ENCODE results near the gene AGO3. TPM values are rescaled to one million over a fixed set of nuclear protein-coding genes. Genes with fewer than 3 reads are reported as not detected.
A peak's percentile ranks its signal among the peaks of the same experiment; 100 is the strongest.

AGO3 gene
- total RNA-seq, 2 experiments from 2014 or later: 22.5 to 42.0 TPM

DNA sequence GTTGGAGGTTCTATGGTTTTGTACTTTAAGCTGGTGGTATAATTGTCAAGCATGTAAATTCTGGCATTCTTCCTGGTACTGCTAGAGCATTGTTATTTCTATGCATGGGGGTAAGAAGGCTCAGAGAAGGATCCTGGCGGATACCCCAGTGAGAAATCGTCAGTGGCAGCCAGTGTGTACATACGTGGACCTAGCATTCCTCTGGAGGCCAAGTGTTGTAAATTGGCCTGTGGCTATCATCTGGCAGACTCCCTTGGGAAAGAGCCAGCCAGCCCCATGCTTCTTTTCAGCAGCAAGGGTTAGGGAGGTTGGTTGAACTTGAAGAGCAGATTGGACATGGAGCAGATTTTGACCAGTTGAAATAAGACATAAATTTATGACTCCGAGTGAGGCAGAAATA lies 5.2 kb upstream of the AGO3 start:
- TF ChIP-seq EZH2phosphoT487 (IDR thresholded peaks at IDR 0.05; ENCODE audit: borderline replicate concordance, low read depth, low read length): no peak
- TF ChIP-seq, protein P1, sequence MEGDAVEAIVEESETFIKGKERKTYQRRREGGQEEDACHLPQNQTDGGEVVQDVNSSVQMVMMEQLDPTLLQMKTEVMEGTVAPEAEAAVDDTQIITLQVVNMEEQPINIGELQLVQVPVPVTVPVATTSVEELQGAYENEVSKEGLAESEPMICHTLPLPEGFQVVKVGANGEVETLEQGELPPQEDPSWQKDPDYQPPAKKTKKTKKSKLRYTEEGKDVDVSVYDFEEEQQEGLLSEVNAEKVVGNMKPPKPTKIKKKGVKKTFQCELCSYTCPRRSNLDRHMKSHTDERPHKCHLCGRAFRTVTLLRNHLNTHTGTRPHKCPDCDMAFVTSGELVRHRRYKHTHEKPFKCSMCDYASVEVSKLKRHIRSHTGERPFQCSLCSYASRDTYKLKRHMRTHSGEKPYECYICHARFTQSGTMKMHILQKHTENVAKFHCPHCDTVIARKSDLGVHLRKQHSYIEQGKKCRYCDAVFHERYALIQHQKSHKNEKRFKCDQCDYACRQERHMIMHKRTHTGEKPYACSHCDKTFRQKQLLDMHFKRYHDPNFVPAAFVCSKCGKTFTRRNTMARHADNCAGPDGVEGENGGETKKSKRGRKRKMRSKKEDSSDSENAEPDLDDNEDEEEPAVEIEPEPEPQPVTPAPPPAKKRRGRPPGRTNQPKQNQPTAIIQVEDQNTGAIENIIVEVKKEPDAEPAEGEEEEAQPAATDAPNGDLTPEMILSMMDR (conservative IDR thresholded peaks at IDR 0.05; ENCODE audit: low read length): no peak
- ChIA-PET CTCF (ENCODE audit: unreplicated experiment) (no interaction called here), POLR2A (interaction anchor here (0.9 kb wide), 1 partner anchor 16 kb away, joined by 3 read pairs; no protein-coding TSS in a partner anchor)
- intact Hi-C loops (cut with micrococcal nuclease; ENCODE audit: unreplicated experiment): no loop called here
- Histone ChIP-seq H3K27ac (ENCODE audit: low read depth, low read length, poor library complexity, severe bottlenecking) (no peak overlapping the region), H3K9me3 (ENCODE audit: low read length) (no peaks in the 10 kb centered on the region), H3K4me1 (ENCODE audit: insufficient read depth, low read length, poor library complexity, severe bottlenecking) (peaks cover 36% of the 10 kb centered on the region), H3K36me3 (ENCODE audit: insufficient read depth, low read length) (peaks cover 10% of the 10 kb centered on the region; the same call in 1 of the 2 replicates), H2AFZ (ENCODE audit: low read length) (no peak overlapping the region), H3K4me3 (ENCODE audit: low read depth, low read length, poor library complexity, severe bottlenecking) (no peak overlapping the region), H3K79me2 (ENCODE audit: insufficient read depth, low read depth, low read length) (peaks cover 6% of the 10 kb centered on the region; the same call in 1 of the 2 replicates), H3K9me2 (ENCODE audit: insufficient read depth, low read length) (no peaks in the 10 kb centered on the region), H4K20me1 (ENCODE audit: insufficient read depth, low read length) (no peaks in the 10 kb centered on the region), H3K4me2 (ENCODE audit: low read length) (peak overlapping the region; percentile 53; the same call in 1 of the 2 replicates)
- BruUV-seq (replicated peaks): no TSS peak
- no peak for DNase-seq (ENCODE audit: low spot score)

DNA sequence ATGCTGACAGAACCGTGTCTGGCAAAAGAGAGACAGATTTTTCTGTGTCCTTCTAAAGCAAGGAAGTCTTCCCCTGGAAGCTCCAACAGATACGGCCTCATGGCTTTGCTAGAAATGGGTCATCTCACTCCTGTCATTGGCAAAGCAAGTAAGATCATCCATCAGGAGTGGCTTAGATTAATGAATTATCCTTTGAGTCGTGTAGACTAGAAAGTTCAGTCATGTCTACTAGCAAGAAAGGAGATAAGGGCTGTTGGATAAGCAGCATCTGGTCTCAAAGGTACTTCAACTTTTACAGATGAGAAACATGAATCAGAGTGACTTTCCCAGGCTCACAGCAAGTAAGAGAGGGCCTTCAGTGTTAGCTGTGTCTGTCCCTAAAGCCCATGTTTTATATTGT lies 3.4 kb upstream of the AGO3 start:
- Histone ChIP-seq H3K4me3 (ENCODE audit: low read depth, low read length, poor library complexity, severe bottlenecking) (no peak overlapping the region), H3K9me2 (ENCODE audit: insufficient read depth, low read length) (no peaks in the 10 kb centered on the region), H3K36me3 (ENCODE audit: insufficient read depth, low read length) (no peaks in the 10 kb centered on the region), H3K4me2 (ENCODE audit: low read length) (no peak overlapping the region), H3K79me2 (ENCODE audit: insufficient read depth, low read depth, low read length) (peaks cover 18% of the 10 kb centered on the region), H3K27ac (ENCODE audit: low read depth, low read length, poor library complexity, severe bottlenecking) (no peak overlapping the region), H3K9me3 (ENCODE audit: low read length) (no peaks in the 10 kb centered on the region), H4K20me1 (ENCODE audit: insufficient read depth, low read length) (peaks cover 5% of the 10 kb centered on the region; the same call in 1 of the 2 replicates), H2AFZ (ENCODE audit: low read length) (no peak overlapping the region), H3K4me1 (ENCODE audit: insufficient read depth, low read length, poor library complexity, severe bottlenecking) (peaks cover 30% of the 10 kb centered on the region)
- no peak for DNase-seq (ENCODE audit: low spot score)
- POLR2A ChIA-PET: no interaction called here
- CTCF ChIA-PET (ENCODE audit: unreplicated experiment): interaction anchor here (0.6 kb wide), 1 partner anchor 148 kb away, joined by 7 read pairs; no protein-coding TSS in a partner anchor
- BruUV-seq (replicated peaks): no TSS peak
- intact Hi-C loops (cut with micrococcal nuclease; ENCODE audit: unreplicated experiment): no loop called here
- TF ChIP-seq, protein P1 (conservative IDR thresholded peaks at IDR 0.05; ENCODE audit: low read length): no peak

GRCh38 chr1:35929730-35930592 lies 944 bp upstream of the AGO3 start:
- peaks cover 5% of the 10 kb centered on the region; the same call in 1 of the 2 replicates for H4K20me1 ChIP-seq (ENCODE audit: insufficient read depth, low read length)
- peak overlapping the region; percentile 71 for H2AFZ ChIP-seq (ENCODE audit: low read length)
- POLR2A ChIA-PET: interaction anchor here (0.6 to 1.2 kb wide), 4 partner anchors 32 to 357 kb away, joined by 3 to 4 read pairs (median 4); no protein-coding TSS in a partner anchor
- no peak for TF ChIP-seq EZH2phosphoT487 (IDR thresholded peaks at IDR 0.05; ENCODE audit: borderline replicate concordance, low read depth, low read length)
- TF ChIP-seq, protein P1 (conservative IDR thresholded peaks at IDR 0.05; ENCODE audit: low read length): no peak
- H3K36me3 ChIP-seq (ENCODE audit: insufficient read depth, low read length): no peaks in the 10 kb centered on the region
- H3K4me1 ChIP-seq (ENCODE audit: insufficient read depth, low read length, poor library complexity, severe bottlenecking): peaks cover 42% of the 10 kb centered on the region
- CTCF ChIA-PET (ENCODE audit: unreplicated experiment): no interaction called here
- TSS peak; percentile 91 for BruUV-seq (replicated peaks)
- no peaks in the 10 kb centered on the region for H3K9me3 ChIP-seq (ENCODE audit: low read length)
- H3K4me3 ChIP-seq (ENCODE audit: low read depth, low read length, poor library complexity, severe bottlenecking): peak overlapping the region; percentile 93
- H3K79me2 ChIP-seq (ENCODE audit: insufficient read depth, low read depth, low read length): peaks cover 43% of the 10 kb centered on the region
- intact Hi-C loops (cut with micrococcal nuclease; ENCODE audit: unreplicated experiment): loop anchor here (1.0 to 10.0 kb wide), 3 partner anchors 47 to 455 kb away; partner anchors contain the start of genes ADPRS, AGO1 and STK40
- H3K27ac ChIP-seq (ENCODE audit: low read depth, low read length, poor library complexity, severe bottlenecking): peak overlapping the region; percentile 83
- H3K9me2 ChIP-seq (ENCODE audit: insufficient read depth, low read length): no peaks in the 10 kb centered on the region
- DNase-seq (ENCODE audit: low spot score): peak; percentile 59
- peak overlapping the region; percentile 88 for H3K4me2 ChIP-seq (ENCODE audit: low read length)
